Stimulated activated CD8-positive, alpha-beta memory T cell treated with anti-CD3 and anti-CD28 coated beads, Interleukin-7, amount 100 ng/mL, for 4 hours (primary cell): ENCODE measurements around the gene EFNA5.

ENCODE experiments used
- DNase-seq, 2 donors: peaks; one replicate each; pipeline ENCODE4 v3.0.0-alpha.2; 2020; ENCODE audit warnings: low read depth in 2 of 2

Gene EFNA5

DNA sequence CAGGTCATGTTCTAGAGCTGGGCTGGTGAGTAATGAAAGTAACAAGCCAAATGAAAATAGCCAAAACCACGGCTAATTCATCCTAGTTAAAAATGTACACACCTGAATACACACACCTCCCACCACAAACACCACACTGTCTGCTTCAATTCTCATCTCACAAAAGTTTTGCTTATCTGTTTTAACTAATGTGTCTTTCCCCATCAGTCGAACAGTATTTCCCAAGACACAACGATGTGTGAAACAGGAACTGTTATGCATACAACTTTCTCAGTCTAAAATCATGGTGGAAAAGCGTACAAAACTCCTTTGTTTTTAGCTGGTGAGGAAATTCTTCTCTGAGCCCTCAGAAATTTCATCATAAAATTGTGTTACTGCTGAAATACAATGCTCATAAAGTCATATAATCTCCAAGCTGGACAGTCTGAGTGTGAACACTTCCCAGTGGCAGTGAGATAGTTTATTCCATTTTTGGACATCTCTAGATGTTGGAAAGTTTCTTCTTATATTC lies 242.4 kb downstream of the EFNA5 start:
- DNase-seq, result no peak

DNA sequence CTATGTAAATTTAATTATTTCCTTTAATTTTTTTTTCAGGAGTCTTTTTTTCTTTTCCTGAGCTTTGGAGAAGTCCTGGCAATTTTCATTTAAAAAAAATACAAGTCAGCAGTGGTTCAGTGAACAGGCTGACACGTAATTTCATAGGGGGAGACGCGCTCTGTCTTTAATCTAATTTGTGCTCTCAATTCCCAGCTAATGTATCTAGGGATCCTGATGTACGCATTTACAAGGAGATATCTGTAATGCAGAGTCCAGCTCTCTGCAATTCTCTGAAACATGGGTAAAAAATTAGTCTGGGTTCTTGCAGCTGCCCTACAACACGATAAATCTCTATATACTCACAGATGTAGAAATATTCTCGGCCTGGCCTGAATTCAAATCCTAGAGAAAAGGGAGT lies 243.9 kb downstream of the EFNA5 start:
- no peak for DNase-seq

DNA sequence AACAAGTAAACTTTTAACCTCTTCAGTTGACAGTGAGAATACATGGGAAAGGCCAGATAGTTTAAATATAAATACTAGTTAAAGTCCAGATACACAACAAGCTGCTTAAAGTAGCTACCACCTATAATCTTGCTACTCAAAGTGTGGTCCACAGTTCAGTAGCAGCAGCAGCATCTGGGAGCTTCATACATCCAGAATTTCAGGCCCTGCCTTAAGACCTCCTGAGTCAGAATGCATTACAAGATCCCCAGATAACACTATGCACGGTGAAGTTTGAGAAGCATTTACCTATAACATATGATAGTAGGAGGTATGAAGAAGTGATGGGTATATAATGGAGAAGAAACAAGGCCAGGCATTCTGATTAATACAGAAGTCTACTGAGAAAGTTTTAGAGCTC lies 244.5 kb downstream of the EFNA5 start:
- no peak for DNase-seq

DNA sequence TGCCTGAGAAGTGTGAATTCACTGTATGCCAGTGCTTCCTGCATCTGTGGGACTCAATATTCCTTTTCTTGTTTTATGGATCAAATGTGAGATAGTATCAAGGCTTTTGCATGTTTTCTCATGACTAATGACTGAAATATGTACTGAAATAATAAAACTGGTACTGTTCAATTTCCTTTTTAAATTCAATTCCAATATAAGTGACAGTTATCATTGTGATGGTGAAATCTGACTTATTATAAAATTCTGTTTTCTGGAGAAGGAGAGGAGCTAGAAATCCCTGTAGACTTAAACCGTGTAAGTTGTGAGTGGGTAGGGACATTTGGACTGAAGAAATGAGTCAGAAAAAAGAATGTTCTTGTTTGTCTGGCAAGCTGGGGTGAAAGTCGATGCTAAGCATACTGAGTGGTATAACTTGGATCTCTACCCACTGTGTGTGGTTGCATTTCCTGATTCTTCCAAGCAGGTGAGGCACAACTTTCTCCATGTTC lies 245.2 kb downstream of the EFNA5 start:
- DNase-seq, result no peak

DNA sequence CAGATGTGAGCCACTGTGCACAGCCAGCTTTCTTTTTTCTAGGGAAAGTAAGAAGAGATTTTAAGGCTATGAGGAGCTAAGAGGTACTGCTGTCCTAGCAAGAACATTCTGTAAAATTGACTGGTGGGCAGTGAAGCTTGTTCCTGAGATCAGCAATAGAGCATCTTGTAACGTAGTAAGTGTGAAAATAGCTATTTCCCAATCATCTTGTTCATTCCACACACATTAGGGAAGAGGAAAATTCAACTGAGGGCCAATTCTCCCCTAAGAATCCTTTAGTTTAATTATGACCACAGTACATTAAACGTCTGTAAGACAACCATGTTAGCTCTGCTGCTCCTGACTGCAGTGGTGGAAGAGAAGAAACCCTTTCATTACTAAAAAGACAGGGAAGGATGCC lies 246.2 kb downstream of the EFNA5 start:
- DNase-seq, result no peak

DNA sequence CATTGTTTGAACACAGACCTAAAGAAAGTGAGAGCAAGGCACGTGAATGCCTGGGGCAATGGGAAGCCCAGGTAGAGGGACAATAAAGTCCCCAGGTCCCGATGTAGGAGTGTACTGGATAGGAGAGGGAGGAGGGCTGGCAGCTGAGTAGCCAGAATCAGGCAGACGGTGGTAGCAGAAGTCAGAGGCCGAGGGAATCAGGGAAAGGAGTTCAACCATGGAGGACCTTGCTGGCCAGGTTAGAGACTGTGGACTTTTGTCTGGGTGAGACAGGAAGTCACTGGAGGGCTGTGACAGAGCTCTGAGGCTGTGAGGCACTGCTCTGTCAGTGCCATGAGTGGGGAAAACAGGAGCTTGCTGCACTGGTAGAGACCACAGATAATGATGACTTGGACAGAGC lies 248.2 kb downstream of the EFNA5 start:
- no peak for DNase-seq

DNA sequence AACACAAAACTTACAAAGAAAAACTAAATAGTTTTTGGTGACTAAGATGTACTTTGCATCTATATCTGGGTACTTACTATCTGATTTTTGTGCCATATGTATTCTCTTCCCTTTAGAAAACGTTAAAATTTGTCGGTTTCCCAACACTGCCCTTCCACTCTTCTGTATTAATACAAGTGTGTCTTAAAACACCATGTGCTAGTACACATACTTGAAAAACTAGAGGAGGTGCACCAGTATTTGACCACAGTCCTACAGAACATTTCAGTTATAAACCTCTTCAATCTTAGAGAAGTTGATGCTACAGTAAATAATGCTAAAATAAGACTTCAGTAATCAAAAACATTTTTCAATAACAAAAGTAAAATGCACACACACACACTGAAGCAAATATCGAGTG lies 251.2 kb downstream of the EFNA5 start:
- DNase-seq, result no peak

DNA sequence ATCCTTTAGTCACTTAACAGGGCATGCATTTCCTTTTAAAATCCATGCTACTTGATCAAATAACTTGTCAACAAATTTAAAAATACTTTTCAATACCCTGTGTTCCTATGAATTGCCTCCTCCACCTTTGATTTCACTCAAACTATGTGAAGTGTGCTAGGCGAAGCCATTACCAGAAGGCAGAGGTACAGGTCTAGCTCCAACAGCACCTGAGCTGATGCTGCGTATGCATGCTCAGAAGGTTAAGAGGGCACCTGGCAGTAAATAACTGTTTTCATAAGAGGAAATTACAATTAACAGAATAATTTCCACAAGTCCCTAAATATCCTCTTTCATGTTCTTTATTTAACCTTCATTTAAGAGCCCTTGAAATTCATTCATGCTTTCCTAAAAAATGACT lies 251.8 kb downstream of the EFNA5 start:
- no peak for DNase-seq

DNA sequence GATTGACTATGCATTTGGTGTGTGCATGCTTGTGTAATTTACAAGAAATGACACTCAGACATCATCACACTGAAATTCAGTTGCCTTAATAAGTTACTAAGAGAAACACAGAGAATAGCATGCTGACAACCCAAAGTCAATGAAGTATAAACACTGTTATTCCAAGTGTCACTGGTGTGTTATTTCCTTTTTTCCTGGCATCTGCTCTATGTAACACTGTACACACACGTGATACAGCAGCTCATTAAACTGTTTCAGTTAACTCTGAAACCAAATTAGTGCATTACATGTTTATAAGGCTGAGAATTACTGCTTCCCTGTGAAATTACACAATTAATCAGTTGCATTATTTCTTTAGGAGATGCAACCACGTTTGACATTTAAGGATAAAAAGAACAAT lies 252.7 kb downstream of the EFNA5 start:
- DNase-seq, result no peak

DNA sequence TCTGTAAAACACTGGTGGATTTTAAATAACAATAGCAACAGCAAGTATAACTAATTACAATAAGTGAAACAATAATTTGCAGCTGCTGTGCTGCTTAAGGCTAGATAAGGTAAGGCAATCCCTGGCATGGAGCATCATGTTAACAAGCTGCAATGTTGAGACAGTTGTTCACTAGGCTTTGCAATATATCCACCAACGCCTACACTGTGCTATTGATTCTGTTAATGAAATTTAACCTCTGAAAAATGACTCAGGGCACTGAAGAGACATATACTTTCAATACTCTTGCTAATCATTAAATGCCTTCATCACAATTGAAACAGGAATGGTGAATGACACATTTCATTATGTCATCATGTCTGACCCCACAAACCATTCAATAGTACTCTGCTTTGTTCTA lies 255.0 kb downstream of the EFNA5 start:
- DNase-seq, result no peak

DNA sequence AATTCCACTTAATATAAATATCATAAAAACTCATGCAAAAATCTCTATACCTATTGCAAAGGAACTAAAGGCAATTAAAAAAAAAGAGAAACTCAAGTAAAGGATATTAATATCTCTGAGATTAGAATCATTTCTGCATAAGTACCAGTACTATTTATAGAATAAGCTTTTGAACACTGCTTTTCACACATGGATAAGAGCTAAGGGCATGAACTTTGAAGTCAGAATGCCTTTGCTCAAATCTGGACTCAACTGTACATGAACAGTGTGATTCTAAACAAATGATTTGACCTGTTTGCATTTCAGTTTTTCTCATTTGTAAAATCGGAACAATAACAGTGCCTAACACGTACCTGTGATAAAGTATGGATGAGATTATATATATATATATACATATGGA lies 255.9 kb downstream of the EFNA5 start:
- DNase-seq, result no peak

DNA sequence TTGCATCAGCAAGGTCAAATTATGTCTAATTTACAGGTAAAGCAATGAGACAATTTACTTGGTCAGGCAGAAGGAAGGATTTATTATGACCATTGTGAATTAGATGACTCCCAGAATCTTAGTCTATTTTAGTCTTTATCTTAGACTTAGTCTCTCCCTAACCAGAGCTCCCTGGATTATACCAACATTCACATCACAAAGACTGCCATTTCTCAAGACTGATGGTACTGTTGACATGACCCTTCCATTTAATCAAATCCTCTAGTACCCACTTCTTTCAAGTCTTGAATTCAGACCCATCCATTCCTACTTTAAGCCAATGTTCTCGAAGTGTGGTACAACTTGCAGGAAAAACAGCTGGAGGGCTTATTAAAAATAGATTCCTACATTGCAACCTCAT lies 257.0 kb downstream of the EFNA5 start:
- DNase-seq, result no peak

DNA sequence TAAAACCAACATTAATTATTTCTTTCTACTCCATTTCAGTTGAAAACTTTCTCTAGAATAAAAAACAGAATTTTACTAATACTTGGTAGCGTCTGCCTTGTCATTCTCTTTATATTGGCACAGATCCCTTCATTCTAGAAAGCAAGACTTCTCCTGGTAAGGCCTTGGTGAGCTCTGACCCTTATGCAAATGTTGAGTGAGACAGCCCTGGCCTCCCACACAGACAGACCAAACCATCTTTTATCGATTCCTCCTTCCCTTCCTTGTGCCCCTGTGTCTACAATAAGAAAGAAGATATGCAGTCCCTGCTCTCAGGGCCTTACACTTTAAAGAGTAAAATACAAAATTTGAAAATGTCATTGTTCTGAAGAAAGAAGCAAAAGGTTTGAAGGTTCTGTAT lies 262.2 kb downstream of the EFNA5 start:
- no peak for DNase-seq

DNA sequence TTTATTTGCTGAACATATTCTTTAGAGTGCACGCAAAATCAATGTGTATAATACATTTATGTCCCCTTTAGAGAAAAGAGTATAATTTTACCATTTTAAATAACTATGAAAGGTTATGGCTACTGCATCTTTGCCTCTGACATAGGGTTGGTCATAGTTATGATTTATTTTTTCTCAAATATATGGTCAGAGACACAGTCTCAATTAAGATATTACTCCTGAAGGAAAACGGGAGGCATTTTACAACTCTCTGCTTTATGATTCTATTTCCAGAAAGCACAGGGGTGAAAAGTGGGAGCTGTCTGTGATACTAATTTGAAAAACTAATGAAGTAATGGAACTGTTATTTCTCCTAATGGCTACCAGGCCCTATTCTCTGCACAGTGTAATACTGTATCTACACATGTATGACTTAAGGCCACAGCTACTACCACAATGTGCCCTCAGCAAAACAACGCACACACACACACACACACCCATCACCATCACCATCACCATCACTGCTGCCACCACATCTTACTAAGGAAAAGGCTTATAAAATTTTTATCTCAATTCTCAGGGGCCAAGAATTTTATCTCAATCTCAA lies 262.9 kb downstream of the EFNA5 start:
- DNase-seq, result no peak

DNA sequence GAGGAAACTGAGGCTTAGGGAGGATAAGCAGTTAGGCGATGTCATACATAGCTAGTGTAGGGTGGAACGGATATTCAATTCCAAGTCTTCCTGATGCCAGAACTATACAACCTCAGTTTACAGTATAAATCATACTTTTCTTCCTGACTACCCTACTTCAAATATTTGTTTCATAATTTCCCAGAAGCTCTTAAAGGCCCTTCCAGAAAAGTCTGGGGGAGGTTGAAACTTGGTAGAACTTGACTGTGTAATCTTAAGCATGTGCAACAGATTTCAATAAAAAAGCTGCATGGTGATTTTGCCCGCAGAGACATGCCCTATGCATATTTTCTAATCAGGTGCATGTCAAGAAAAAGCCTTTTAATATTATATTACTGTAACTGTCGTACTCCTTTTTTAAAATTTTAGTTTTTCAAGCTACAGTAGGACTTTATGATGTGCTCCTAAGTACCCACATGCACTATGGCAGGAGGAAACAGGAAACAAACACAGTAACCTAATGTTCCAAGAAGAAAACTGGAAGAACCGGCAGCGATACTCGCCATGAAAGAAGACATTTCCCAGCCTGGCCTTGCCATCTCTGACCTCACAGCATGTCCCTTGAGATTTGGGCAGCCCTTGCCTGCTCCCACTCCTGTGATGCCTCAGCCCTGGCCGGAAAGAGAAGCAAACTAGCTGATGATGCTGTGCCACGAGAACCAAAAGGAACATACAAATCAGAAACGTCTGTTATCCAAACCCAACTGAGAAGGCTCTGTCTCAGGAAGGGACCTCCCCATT lies 266.0 kb downstream of the EFNA5 start:
- DNase-seq, result no peak

DNA sequence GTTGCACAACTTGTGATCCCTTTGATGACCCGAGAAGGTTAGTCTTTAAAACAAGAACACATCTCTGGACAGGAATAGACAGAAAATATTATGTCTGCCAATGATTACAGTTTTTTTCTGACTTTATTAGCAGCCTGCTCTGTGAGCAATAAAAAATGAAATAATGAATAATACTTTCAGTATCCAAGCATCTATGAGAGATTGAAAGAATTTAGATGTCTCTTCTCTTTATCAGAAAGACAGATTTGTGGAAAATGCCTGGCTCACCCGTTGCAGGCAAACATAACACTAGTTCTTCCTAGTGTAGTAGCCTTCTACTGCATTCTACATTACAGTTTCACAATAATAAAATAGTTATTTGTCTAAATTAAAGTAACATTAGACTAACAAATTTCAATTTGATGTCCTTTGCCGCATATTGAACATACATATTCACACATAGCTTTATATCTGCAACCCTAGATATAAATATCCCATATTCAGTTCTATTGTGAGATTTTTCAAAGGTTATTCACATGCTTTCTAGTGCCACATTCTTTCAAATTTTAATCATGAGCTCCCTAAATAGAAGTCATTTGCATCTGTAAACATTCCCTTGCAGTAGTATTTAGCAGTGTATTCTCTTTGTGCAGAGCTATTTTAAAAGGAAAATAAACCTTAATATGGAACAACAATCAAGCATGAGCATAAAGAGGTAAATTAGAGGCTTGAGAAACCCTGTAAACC lies 267.3 kb downstream of the EFNA5 start:
- DNase-seq, result no peak

DNA sequence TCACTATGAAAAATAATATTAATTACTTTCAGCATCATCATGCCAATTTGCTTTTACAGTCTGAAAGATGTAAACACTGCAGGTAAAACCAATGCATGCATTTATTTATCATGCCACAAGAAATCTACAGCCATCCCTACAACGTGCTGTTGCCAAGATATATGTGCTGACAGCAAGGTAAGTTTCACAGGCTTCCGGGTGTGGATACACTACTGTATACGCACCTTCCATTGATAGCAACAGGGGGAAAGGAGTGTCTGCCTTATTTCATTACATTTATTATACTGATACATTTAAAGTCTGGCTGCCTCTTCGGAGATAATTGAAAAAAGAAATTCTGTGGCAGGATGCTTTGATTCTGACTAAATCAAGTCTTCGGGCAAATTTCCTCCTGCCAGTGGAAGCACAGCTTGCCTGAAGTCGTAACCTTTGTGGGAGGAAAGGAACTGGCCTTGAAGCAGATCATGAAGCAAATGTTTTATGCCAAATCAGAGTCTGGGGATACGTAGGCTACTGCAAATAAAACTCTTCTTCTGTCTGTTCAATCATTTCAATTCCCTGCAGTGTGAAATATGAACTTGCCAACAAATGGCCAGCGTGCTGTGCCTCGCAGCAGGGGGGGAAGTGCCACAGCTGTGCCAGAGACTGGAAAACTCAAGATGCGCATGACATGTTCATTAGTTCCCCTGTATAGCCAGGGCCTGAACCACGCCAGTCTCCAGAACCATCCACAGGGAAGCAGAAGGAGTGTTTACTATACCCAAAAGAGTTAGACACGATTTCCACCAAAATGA lies 268.1 kb downstream of the EFNA5 start:
- no peak for DNase-seq

DNA sequence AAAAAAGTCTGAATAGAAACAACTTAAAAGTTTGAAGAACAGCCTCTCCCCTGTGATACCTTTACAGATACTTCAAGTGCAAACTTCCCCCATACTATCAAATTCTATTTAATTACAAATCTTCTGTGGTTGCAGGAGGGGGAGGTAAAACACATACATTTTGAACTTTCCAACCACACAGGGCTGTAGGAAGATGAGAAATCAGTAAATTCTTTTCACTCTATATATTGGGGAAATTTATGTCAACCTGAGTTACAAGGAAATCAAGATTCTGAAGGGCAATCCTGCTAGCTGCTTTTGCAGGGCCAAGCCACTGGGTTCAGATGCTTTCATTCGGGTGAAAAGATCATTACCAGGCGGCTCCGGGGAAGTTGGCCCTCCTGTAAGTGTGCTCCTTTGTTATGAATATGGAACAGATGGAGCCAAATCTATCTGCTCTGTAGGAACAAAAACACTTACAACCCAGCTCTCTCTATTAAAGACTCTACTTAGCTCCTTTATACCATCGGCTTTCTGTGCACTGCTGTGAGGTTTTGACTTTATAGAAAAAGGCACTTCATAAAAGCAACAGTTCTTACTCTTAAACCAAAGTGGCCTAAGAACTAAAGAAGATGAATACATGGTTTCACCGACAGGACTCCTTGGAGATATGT lies 269.1 kb downstream of the EFNA5 start:
- no peak for DNase-seq

DNA sequence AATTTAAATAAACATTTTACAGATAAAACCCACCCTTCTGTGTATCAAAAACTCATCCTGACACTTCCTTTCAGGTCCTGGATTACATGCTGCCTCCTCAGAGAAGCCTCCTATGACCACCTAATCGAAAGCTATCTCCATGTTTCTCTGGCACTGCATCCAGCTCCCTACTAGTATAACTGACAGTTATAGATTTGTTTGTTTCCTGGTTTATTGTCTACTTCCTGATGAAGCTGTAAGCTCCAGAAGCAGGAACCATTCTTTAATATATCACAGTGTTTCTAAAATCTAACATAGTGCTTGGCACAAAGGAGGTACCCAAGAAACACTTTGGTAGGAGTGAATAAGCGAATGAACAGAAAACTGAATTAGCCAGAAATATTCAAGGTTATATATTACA lies 270.4 kb downstream of the EFNA5 start:
- no peak for DNase-seq

DNA sequence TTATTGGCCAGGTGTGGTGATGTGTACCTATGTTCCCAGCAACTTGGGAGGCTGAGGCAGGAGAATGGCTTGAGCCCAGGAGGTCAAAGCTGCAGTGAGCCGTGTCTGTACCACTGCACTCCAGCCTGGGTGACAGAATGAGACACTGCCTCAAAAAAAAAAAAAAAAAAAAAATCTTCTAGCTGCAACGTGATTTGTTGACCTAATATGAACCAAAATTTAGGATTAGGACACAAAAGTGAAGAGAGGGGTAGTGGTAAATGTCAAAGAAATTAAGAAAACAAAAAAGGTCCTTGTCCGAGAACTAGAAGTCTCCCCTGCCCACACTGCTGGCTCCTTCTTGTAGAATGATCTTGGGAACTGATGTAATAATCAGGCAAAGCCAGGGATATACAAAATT lies 272.0 kb downstream of the EFNA5 start:
- DNase-seq, result no peak

DNA sequence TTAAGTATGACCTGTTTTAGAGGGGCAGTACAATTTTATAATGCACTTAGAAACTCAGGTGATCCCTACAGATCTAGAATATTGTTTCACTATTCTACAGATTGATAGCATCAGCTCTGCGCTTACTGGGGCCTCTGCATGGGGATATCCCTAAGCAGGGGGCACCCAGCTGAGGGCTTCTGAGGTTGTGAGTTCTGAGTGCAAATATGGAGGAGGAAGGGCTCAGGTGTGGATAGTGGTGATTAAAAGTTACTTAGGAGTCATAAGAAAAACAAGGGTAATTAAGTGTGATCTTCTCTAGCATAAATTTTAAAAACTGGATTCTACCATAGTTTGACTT lies 274.4 kb downstream of the EFNA5 start:
- DNase-seq, result no peak
